Activated T-helper 1 cell treated with anti-CD3 and anti-CD28 coated beads, Interleukin-12 subunit alpha, Interleukin-12 subunit beta, Interleukin-2, Interleukin-4 antibody, amounts not matched to agents 30 ng/mL and 10 ng/mL and 1 ng/mL, durations not matched to agents 14 hours and 24 hours and 36 hours (primary cell): ENCODE results near the gene KCNMA1. TPM values are rescaled to one million over a fixed set of nuclear protein-coding genes. Genes with fewer than 3 reads are reported as not detected.
"Not testable (repeated sequence)": the region's sequence is repeated elsewhere in the genome, so short reads cannot be mapped to it uniquely, and the experiment has no call there.

Experiments
- DNase-seq: peaks from one replicate; pipeline ENCODE4 v3.0.0; 2021; ENCODE audit warnings: low spot score
- H3K27ac Mint-ChIP-seq: one replicate; pipeline ENCODE4 v1.8.0; 2021; ENCODE audit warnings: mild to moderate bottlenecking, mixed read lengths
- H3K27me3 Mint-ChIP-seq: one replicate; pipeline ENCODE4 v1.8.0; 2022; ENCODE audit warnings: mild to moderate bottlenecking, moderate library complexity, mixed read lengths; ENCODE audit not compliant: insufficient read depth
- H3K36me3 Mint-ChIP-seq: one replicate; pipeline ENCODE4 v1.8.0; 2021; ENCODE audit warnings: low read depth, mixed read lengths
- H3K4me1 Mint-ChIP-seq: one replicate; pipeline ENCODE4 v1.8.0; 2021; ENCODE audit warnings: low read depth, mixed read lengths
- H3K4me3 Mint-ChIP-seq: one replicate; pipeline ENCODE4 v1.8.0; 2021; ENCODE audit warnings: mild to moderate bottlenecking, moderate library complexity, mixed read lengths
- H3K9me3 Mint-ChIP-seq: one replicate; pipeline ENCODE4 v1.8.0; 2021; ENCODE audit warnings: mixed read lengths
- intact Hi-C: fragments of 100-400 bp; cut with micrococcal nuclease; formaldehyde crosslinking; loops from one replicate; pipeline ENCODE4 v1.15.1; 2024
- total RNA-seq: library from RNA; stranded (reverse); gene quantifications from 2 replicates; pipeline ENCODE4 v1.2.3, GENCODE V29; 2022

KCNMA1 gene
- total RNA-seq, 1 donor from 2014 or later = not detected

DNA sequence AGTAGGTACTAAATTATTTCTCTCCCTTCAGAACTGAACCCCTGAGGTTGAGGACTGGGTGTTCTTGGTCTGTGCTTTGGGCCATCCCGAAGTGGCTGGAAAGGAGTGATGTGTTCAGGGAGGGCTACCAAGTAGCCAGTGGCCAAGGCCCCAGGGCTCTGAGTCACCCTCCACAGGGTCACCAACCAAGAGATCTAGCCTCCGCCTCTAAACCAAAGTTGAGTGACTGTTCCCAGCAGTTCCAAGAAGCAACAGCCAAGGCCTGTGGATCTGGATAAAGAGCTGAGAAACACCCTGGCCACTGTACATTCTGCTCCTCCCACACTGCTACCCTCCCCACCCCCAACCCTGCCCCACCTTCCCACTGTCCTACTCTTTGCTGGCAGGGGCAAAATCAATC is 35.5 kb upstream of the KCNMA1 start:
- intact Hi-C loops = no loop called here
- no peaks in the 10 kb centered on the region for H3K9me3 Mint-ChIP-seq
- no peaks in the 10 kb centered on the region for H3K4me1 Mint-ChIP-seq
- H3K4me3 Mint-ChIP-seq = no peak overlapping the region
- DNase-seq = no peak
- no peaks in the 10 kb centered on the region for H3K36me3 Mint-ChIP-seq
- H3K27me3 Mint-ChIP-seq = peaks cover 11% of the 10 kb centered on the region
- H3K27ac Mint-ChIP-seq = no peak overlapping the region

- no peak for DNase-seq
- no peaks in the 10 kb centered on the region for H3K4me1 Mint-ChIP-seq
- no peaks in the 10 kb centered on the region for H3K9me3 Mint-ChIP-seq
- no peak overlapping the region for H3K27ac Mint-ChIP-seq
- H3K4me3 Mint-ChIP-seq = no peak overlapping the region
- peaks cover 11% of the 10 kb centered on the region for H3K27me3 Mint-ChIP-seq
- intact Hi-C loops = no loop called here
- no peaks in the 10 kb centered on the region for H3K36me3 Mint-ChIP-seq
Observed at GRCh38 chr10:77671594-77672252, 34.1 kb upstream of the KCNMA1 start.

DNA sequence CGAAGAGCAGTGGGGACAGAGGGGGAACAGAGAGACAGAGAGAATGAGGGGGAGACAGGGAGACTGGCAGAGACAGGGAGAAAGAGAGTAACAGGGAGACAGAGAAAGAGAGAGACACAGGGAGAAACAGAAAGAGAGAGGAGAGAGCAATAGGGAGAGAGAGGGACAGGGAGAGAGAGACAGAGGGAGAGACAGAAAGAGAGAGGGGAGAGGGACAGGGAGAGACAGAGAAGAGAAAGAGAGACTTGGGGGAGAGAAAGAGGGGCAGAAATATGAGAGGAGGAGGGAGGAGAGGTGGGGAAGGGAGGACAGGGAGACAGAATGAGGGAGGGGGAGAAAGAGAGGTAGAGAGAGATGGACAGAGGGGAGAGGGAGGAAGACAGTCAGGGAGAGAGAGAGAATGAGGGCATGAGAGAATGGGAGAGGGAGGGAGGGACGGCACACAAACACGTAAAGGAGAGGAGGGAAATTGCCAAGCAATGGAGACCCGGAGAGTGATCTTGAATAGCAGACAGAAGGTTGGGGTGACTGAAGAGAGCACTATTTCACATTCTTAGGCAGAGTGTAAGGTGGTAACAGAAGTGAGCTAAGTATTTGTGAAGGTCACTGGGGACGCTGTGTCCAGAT is 33.3 kb upstream of the KCNMA1 start:
- Mint-ChIP-seq H3K9me3 (no peaks in the 10 kb centered on the region), H3K36me3 (no peaks in the 10 kb centered on the region), H3K4me1 (no peaks in the 10 kb centered on the region), H3K27me3 (peaks cover 11% of the 10 kb centered on the region), H3K27ac (no peak overlapping the region), H3K4me3 (no peak overlapping the region)
- intact Hi-C loops = no loop called here
- DNase-seq = no peak

- Mint-ChIP-seq H3K27me3 (peaks cover 11% of the 10 kb centered on the region), H3K4me3 (no peak overlapping the region), H3K9me3 (no peaks in the 10 kb centered on the region), H3K36me3 (no peaks in the 10 kb centered on the region), H3K4me1 (no peaks in the 10 kb centered on the region), H3K27ac (no peak overlapping the region)
- DNase-seq = no peak
- intact Hi-C loops = no loop called here
Observed at GRCh38 chr10:77669892-77670291, 32.3 kb upstream of the KCNMA1 start.

- no peaks in the 10 kb centered on the region for H3K36me3 Mint-ChIP-seq
- no peak overlapping the region for H3K4me3 Mint-ChIP-seq
- no peaks in the 10 kb centered on the region for H3K4me1 Mint-ChIP-seq
- H3K9me3 Mint-ChIP-seq = no peaks in the 10 kb centered on the region
- H3K27ac Mint-ChIP-seq = no peak overlapping the region
- H3K27me3 Mint-ChIP-seq = peaks cover 3% of the 10 kb centered on the region
- DNase-seq = no peak
- intact Hi-C loops = no loop called here
Observed at GRCh38 chr10:77667426-77668324, 30.1 kb upstream of the KCNMA1 start.

DNA sequence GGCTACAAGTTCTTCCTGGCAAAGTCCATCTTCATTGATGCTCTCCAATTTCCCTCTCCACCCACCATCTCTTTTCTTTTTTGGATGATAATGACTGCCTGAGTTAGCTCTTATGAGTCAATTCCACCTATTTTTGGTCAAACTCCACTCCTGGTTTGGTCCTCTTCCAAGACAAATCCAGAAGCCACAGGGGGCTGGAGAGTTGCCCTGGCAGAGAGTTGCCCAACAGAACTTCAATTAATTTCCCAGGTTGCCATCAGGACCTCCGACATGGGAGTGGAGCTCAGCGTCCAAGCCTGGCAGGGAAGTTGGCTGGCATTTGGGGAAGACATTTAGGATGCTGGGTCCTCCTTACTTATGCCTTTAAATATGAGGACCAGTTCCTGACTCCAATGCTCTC is 29.2 kb upstream of the KCNMA1 start:
- DNase-seq = no peak
- intact Hi-C loops = no loop called here
- Mint-ChIP-seq H3K27me3 (peaks cover 3% of the 10 kb centered on the region), H3K36me3 (no peaks in the 10 kb centered on the region), H3K9me3 (no peaks in the 10 kb centered on the region), H3K4me1 (no peaks in the 10 kb centered on the region), H3K4me3 (no peak overlapping the region), H3K27ac (no peak overlapping the region)

- no peak for DNase-seq
- H3K36me3 Mint-ChIP-seq = no peaks in the 10 kb centered on the region
- intact Hi-C loops = no loop called here
- H3K9me3 Mint-ChIP-seq = no peaks in the 10 kb centered on the region
- peaks cover 3% of the 10 kb centered on the region for H3K27me3 Mint-ChIP-seq
- H3K4me1 Mint-ChIP-seq = no peaks in the 10 kb centered on the region
- H3K4me3 Mint-ChIP-seq = no peak overlapping the region
- H3K27ac Mint-ChIP-seq = no peak overlapping the region
Observed at GRCh38 chr10:77664696-77665095, 27.1 kb upstream of the KCNMA1 start.

DNA sequence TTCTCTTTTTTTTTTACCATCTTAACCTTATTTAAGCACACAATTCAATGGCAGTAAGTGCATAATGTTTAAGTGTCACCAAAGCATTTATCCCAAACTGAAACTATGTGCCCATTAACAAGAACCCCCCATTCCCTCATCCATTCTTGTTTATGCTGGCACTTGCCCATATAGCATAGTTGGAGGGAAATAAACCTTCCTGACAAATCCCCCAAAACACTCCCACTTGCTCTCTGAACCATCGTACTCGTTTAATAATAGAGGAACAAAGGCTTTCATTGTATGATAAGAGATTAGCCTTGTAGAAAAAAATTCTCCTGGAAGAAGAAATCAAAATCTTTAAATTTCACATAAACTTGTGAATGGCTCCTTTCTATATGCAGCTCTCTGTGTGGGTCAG is 26.4 kb upstream of the KCNMA1 start:
- DNase-seq = no peak
- H3K4me1 Mint-ChIP-seq = no peaks in the 10 kb centered on the region
- H3K27me3 Mint-ChIP-seq = peaks cover 3% of the 10 kb centered on the region
- H3K9me3 Mint-ChIP-seq = peaks cover 2% of the 10 kb centered on the region
- no peak overlapping the region for H3K4me3 Mint-ChIP-seq
- intact Hi-C loops = no loop called here
- H3K36me3 Mint-ChIP-seq = no peaks in the 10 kb centered on the region
- no peak overlapping the region for H3K27ac Mint-ChIP-seq

- Mint-ChIP-seq H3K36me3 (no peaks in the 10 kb centered on the region), H3K27me3 (peaks cover 3% of the 10 kb centered on the region), H3K9me3 (peaks cover 13% of the 10 kb centered on the region), H3K4me1 (no peaks in the 10 kb centered on the region), H3K4me3 (no peak overlapping the region), H3K27ac (no peak overlapping the region)
- intact Hi-C loops = no loop called here
- no peak for DNase-seq
Observed at GRCh38 chr10:77661674-77662073, 24.1 kb upstream of the KCNMA1 start.

DNA sequence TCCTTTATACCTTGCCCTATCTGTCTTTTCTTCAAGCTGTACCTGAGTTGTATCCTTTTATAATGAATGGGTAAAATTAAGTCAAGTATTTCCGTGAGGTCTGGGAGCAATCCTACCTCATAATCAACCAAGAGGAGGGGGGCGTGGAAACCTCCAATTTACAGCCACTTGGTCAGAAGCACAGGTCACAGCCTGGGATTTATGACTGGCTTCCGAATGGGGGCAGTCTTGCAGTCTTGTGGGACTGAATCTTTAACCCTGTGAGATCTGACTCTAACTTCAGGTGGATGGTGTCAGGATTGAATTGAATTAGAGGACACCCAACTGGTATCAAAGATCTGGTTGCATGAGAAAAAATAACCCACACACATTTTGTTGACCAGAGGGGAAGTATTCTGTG is 23.5 kb upstream of the KCNMA1 start:
- H3K4me1 Mint-ChIP-seq = no peaks in the 10 kb centered on the region
- H3K9me3 Mint-ChIP-seq = peaks cover 13% of the 10 kb centered on the region
- H3K27ac Mint-ChIP-seq = no peak overlapping the region
- DNase-seq = no peak
- no peak overlapping the region for H3K4me3 Mint-ChIP-seq
- H3K36me3 Mint-ChIP-seq = no peaks in the 10 kb centered on the region
- intact Hi-C loops = no loop called here
- peaks cover 3% of the 10 kb centered on the region for H3K27me3 Mint-ChIP-seq

DNA sequence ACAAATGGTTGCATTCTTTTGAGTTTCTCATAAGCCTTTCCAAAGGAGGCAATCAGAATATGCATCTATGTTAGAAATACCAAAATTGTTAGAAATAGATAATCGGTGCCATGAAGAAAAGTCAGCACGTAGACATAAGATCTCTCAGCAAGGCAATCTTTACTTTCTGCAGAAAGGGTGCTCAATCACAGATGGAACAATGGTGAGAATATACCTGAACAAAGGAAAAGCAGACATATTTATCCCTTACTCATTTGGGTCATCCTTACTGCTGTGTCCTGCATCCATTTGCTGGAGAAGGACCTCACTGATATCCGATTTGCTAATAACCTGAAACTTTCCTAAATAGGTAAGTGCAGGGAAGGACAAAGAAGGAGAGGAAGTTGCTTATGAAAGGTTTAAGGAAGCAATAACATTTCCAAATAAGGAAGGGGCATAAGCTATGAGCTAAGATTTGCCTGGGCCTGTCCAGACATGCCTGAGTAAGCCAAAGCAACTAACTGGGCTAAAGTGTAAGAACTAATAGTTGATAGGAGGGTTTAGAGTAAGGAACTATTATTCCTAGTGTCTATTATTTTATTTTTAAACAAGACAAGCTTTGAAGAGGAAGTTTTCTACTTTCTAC is 21.6 kb upstream of the KCNMA1 start:
- H3K27me3 Mint-ChIP-seq, H3K27ac Mint-ChIP-seq, H3K36me3 Mint-ChIP-seq, H3K4me1 Mint-ChIP-seq, intact Hi-C loops, DNase-seq, H3K4me3 Mint-ChIP-seq: not testable (repeated sequence)
- peaks cover 13% of the 10 kb centered on the region for H3K9me3 Mint-ChIP-seq

- intact Hi-C loops = no loop called here
- Mint-ChIP-seq H3K9me3 (peaks cover 11% of the 10 kb centered on the region), H3K27ac (no peak overlapping the region), H3K4me1 (no peaks in the 10 kb centered on the region), H3K27me3 (peaks cover 11% of the 10 kb centered on the region), H3K36me3 (no peaks in the 10 kb centered on the region), H3K4me3 (no peak overlapping the region)
- DNase-seq = no peak
Observed at GRCh38 chr10:77653210-77653609, 15.6 kb upstream of the KCNMA1 start.
